Activated T-cell treated with anti-CD3 and anti-CD28 coated beads, Interleukin-2, amount 50 U/mL, for 1 hour (primary cell): ENCODE results near the gene USH2A.
"Not testable (repeated sequence)": the region's sequence is repeated elsewhere in the genome, so short reads cannot be mapped to it uniquely, and the experiment has no call there.

ENCODE experiments used
- DNase-seq: peaks from one replicate; pipeline ENCODE4 v3.0.0-alpha.2; 2020

The USH2A gene

GRCh38 chr1:216387782-216388181 is 35.5 kb downstream of the USH2A start:
- DNase-seq, result no peak

DNA sequence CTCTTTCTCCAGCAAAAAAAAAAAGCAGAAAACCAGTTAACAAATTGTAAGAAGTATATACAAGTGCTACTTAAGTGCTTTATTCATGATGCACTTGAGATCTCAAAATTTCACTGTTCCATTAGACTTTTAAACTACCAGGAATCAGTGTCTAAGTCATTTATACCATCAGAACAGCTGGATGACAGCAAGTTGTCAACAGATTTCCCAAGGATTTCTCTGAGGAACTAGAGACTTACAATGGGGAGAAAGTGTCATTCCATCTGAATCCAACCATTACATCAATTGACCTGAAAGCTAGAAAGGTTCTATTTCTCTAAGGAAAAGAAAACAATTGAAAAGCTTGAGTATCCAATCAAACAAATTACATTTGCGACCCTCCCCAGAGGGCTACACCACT is 43.8 kb downstream of the USH2A start:
- DNase-seq, result no peak

DNA sequence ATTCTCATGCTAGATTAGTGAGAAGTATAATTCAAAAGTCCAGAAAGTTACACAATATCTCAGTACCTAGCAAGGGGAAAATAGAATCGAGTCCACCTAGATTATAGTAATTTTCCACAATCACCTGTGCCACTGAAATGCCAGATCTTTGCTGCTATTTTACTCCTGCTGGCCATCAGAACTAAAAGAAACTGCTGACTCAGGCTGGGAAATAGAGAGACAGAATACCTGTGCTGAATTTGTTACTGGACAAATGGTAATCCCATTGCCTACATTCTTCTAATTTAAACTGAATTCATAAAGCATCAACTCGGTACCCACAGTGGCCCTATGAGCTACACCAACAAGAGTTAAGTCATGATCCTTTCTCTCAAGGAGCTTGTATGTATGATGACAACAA is 55.0 kb downstream of the USH2A start:
- no peak for DNase-seq

GRCh38 chr1:216366979-216367378 is 56.3 kb downstream of the USH2A start:
- no peak for DNase-seq

DNA sequence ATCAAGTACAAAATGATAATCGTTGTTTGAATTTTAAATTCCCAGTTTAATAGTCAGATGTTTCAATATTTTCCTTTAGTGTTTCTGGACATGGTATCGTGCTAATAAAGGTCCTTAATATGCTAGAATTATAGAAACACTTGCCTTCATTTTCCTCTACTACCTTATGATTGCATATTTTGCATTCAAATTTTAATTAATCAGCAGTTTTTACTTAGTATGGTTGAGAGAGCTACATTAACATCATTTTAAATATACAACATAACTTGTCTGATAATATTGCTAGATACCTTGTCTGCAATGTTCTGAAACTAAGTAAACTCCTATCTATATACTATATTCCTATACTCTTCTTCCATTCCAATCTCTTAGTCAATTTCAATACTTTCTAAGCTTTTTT is 66.3 kb downstream of the USH2A start:
- no peak for DNase-seq

GRCh38 chr1:216350186-216350585 is 73.1 kb downstream of the USH2A start:
- no peak for DNase-seq

GRCh38 chr1:216346526-216346925 is 76.7 kb downstream of the USH2A start:
- no peak for DNase-seq

DNA sequence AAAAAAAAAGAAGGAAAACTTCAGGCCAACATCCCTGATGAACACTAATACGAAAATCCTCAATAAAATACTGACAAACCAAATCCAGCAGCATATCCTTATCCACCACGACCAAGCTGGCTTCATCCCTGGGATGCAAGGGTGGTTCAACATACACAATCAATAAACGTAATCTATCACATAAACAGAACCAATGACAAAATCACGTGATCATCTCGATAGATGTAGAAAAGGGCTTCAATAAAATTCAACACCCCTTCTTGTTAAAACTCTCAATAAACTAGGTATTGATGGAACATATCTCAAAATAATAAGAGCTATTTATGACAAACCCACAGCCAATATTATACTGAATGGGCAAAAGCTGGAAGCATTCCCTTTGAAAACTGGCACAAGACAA is 82.7 kb downstream of the USH2A start:
- DNase-seq, result not testable (repeated sequence)

GRCh38 chr1:216332462-216332861 is 90.8 kb downstream of the USH2A start:
- no peak for DNase-seq

DNA sequence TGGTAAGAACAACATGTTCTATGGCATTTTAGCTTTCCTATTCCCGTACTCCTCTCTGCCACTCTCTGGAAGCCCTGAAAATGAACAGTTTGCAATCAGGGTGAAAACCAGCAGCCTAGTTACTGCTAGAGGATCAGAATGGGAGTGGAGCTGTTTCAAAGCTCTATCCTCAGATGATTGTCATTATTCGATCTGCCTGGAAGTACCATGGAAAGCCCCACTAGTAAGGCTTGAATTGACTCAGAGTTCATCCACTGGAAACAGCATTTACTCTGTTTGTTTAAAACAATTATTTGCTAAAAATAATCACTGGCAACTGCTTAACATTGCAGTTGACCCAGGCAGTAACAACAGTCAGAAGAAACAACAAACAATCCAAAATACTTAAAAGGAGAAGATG is 91.2 kb downstream of the USH2A start:
- DNase-seq, result no peak

- DNase-seq, result no peak
Measured at GRCh38 chr1:216331211-216331610, 92.0 kb downstream of the USH2A start.

DNA sequence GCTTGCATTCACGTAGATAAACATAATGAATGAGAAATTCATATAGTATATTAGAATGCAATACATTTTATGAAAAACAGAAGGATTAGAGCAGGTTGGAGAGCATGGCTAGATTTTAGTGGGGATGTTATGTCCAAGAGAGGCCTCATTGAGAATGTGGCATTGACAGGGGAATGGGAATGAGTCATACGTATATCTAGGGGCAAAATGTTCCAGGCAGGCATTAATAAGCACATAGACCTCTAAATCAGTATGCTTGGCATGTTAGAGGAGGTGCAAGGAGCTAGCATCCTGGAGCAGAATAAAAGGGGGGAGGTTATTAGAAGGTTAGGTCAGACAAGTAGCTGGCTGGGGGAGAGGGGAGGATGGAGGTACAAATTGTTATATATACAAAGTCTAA is 93.0 kb downstream of the USH2A start:
- DNase-seq, result no peak

DNA sequence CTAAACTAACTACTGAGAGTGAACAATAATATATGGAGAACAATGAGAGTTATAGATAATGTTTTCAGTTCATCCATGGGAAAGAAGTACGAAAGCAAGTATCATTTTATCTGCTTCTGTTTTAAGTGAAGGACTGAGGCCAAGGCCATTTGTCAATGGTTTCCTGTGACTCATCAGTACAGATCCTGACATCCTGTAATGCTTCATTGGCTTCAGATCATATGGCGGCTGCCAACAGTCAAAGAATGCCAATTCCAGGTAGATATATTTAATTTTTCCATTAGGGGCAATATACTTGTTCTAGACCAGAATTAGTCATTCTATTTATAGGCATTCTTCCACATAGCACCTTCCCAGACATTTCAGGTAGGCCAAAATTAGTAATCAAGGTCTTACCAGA is 97.3 kb downstream of the USH2A start:
- DNase-seq, result no peak

DNA sequence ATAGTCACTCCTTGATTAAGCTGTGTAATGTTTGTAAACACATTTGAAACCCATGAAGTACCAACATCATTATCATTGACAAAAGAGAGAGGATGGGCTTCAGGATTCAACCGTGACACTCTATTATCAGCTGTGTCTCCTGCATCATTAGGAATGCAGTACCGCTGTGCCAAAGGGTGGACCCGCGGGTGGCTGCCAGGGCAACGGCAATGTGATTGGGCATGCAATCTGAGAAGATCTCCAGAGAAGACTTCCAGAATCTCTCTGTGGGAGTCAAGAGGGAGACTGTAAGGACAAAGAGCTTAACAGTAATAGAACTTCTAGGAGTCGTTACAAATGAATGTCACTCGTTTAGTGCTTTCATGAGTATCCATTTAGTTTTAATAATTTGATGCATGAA is 97.9 kb downstream of the USH2A start:
- no peak for DNase-seq

DNA sequence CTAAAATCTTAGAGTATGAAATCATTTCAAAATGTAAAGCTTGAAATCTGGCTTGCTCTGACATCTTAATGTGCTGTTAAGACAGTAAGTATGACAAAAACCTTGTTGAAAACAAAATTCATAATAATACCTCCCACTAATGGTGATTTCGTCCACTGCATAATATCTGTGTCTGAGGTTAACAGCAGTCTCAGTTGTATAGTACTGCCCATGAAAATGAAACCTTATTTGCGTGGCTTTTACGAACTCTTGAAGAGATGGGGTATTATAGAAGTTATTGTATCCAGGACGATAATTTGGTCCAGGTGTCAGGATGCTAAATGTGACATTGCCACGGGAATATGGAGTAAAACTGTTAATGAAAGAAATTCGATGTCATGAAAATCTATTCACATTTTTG is 99.9 kb downstream of the USH2A start:
- no peak for DNase-seq

- DNase-seq, result no peak
Measured at GRCh38 chr1:216314379-216315095, 108.7 kb downstream of the USH2A start.

GRCh38 chr1:216310776-216311175 is 112.5 kb downstream of the USH2A start:
- DNase-seq, result no peak

DNA sequence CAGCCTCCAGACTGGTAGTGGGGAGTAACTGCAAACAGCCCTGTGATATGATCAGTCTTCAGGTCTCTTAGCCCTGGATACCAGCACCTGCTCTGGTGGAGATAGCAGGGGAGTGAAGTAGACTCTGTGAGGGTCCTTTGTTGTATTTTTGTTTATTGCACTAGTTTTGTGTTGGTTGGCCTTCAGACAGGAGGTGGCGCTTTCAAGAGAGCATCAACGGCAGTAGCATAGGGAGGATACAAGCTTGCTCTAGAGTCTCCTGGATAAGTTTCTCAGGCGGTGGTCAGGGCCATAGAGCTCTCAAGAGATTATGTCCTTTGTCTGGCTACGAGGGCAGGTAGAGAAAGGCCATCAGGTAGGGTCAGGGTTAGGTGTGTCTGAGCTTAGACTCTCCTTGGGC is 116.4 kb downstream of the USH2A start:
- no peak for DNase-seq

GRCh38 chr1:216303690-216304089 is 119.6 kb downstream of the USH2A start:
- DNase-seq, result no peak

- DNase-seq, result no peak
Measured at GRCh38 chr1:216293683-216294082, 129.6 kb downstream of the USH2A start.

GRCh38 chr1:216290074-216290473 is 133.2 kb downstream of the USH2A start:
- no peak for DNase-seq

DNA sequence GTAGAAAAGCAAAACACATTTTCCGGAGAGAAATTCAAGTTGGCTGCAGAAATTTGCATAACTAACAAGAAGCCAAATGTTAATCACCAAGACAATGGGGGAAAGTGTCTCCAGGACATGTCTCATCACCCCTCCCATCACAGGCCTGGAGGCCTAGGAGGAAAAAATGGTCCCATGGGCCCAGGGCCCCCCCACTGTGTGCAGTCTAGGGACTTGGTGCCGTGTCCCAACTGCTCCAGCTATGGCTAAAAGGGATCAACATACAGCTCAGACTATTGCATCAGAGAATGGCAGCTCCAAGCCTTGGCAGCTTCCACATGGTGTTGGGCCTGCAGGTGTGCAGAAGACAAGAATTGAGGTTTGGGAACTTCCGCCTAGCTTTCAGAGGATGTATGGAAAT is 138.2 kb downstream of the USH2A start:
- no peak for DNase-seq

DNA sequence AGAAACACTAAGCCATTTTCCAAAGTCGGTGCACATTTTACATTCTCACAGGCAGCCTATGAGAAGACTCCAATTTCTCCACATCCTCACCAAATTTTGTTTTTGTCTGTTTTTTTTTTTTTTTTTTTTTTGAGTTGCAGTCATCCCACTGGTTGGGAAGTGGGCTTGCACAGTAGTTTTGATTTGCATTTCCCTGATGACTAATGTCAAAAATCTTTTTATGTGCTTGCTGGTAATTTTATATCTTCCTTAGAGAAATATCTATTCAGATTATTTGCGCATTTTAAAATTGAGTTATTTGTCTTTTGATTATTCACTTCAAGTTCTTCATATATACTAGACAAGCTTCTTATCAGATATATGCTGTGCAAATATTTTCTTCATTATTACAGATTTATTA is 141.5 kb downstream of the USH2A start:
- no peak for DNase-seq

- DNase-seq, result no peak
Measured at GRCh38 chr1:216270086-216270773, 153.0 kb downstream of the USH2A start.

DNA sequence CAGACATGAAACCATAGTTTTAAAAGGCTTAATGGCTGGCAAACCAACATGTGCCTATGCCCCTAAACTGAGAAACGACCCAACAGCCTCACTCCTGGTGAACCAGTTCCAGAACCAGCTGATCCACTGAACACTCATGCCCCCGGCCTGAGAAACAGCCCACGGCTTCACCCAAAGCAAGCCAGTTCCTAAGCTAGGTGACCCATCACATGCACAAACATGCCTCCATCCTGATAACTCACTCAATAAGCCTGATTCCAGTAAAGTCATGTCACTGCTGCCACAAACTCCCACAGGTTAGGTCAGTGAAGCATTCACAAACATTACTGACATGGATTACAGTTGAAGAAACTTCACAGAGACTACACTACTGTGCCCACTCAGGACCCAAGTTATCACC is 161.6 kb downstream of the USH2A start:
- DNase-seq, result no peak
